Karpas-422 (cell line): Measurements from ENCODE around the gene CATSPERE. TPM values are rescaled to one million over a fixed set of nuclear protein-coding genes. Genes with fewer than 3 reads are reported as not detected.
"Not testable (repeated sequence)": the region's sequence is repeated elsewhere in the genome, so short reads cannot be mapped to it uniquely, and the experiment has no call there.

Experiments
- DNase-seq: peaks from one replicate; pipeline ENCODE4 v3.0.0-alpha.2; 2015
- H2AFZ ChIP-seq: fragments of 200-600 bp; sonication (generic); 2 replicates; pipeline ENCODE4 v1.6.1; 2014; ENCODE audit warnings: antibody characterized with exemption, low read length, mixed read lengths
- H3K27ac ChIP-seq: fragments of 200-600 bp; sonication (generic); 2 replicates; pipeline ENCODE4 v1.5.1; 2014; ENCODE audit warnings: mild to moderate bottlenecking, low read length, moderate library complexity
- H3K27me3 ChIP-seq: fragments of 200-600 bp; sonication (generic); 2 replicates; pipeline ENCODE4 v1.6.1; 2014; ENCODE audit warnings: low read length, mixed read lengths
- H3K36me3 ChIP-seq: fragments of 200-600 bp; sonication (generic); 2 replicates; pipeline ENCODE4 v1.6.1; 2014; ENCODE audit warnings: low read length, mixed read lengths; ENCODE audit not compliant: insufficient read depth
- H3K4me1 ChIP-seq: fragments of 200-600 bp; sonication (generic); 2 replicates; pipeline ENCODE4 v1.6.1; 2014; ENCODE audit warnings: mild to moderate bottlenecking, low read length, mixed read lengths
- H3K4me2 ChIP-seq: fragments of 200-600 bp; sonication (generic); 2 replicates; pipeline ENCODE4 v1.6.1; 2014; ENCODE audit warnings: low read length, low read depth, mild to moderate bottlenecking; ENCODE audit not compliant: poor library complexity, severe bottlenecking
- H3K4me3 ChIP-seq: fragments of 200-600 bp; sonication (generic); 2 replicates; pipeline ENCODE4 v1.5.1; 2014; ENCODE audit warnings: mild to moderate bottlenecking, antibody characterized with exemption, low read length, mixed read lengths
- H3K79me2 ChIP-seq: fragments of 200-600 bp; sonication (generic); 2 replicates; pipeline ENCODE4 v1.6.1; 2014; ENCODE audit warnings: mild to moderate bottlenecking, low read length, mixed read lengths
- H3K9ac ChIP-seq: fragments of 200-600 bp; sonication (generic); 2 replicates; pipeline ENCODE4 v1.6.0; 2014; ENCODE audit warnings: low read length
- H3K9me2 ChIP-seq: fragments of 200-600 bp; sonication (generic), shearing (Covaris generic); replicated peaks from 2 replicates; pipeline ENCODE4 v1.6.0; 2014; ENCODE audit warnings: mild to moderate bottlenecking, low read length, moderate library complexity; ENCODE audit not compliant: insufficient read depth
- H3K9me3 ChIP-seq: fragments of 300-700, 200-600 bp; sonication (generic); 2 replicates; pipeline ENCODE4 v1.6.1; 2014; ENCODE audit warnings: low read length, mixed read lengths
- H4K20me1 ChIP-seq: fragments of 200-600 bp; sonication (generic); 2 replicates; pipeline ENCODE4 v1.6.1; 2014; ENCODE audit warnings: mild to moderate bottlenecking, antibody characterized with exemption, low read length, low read depth; ENCODE audit not compliant: insufficient read depth
- total RNA-seq: library from RNA; depleted of rRNA; stranded (reverse); fragments of >200 nt; shearing (Covaris generic); gene quantifications from 2 replicates; pipeline ENCODE4 v1.2.3, GENCODE V29; 2014; ENCODE audit warnings: low replicate concordance

Gene CATSPERE
- total RNA-seq, 1 experiment from 2014 or later: 0.26 TPM

GRCh38 chr1:244667797-244668196, 206.7 kb downstream of the CATSPERE start:
- H4K20me1 ChIP-seq: no peaks in the 10 kb centered on the region
- H3K9ac ChIP-seq: no peak overlapping the region
- H3K4me1 ChIP-seq: peaks cover 63% of the 10 kb centered on the region
- H3K36me3 ChIP-seq: 0 out of 2 replicates have a peak, but pooled peaks cover 3% of the 10 kb centered on the region
- H3K9me3 ChIP-seq: no peaks in the 10 kb centered on the region
- DNase-seq: no peak
- H3K27ac ChIP-seq: peak overlapping the region; percentile 98; the same call in 1 of the 2 replicates
- H3K9me2 ChIP-seq: no peaks in the 10 kb centered on the region
- H3K27me3 ChIP-seq: no peaks in the 10 kb centered on the region
- H3K4me3 ChIP-seq: no peak overlapping the region
- H2AFZ ChIP-seq: no peak overlapping the region
- peaks cover 96% of the 10 kb centered on the region for H3K79me2 ChIP-seq
- no peak overlapping the region for H3K4me2 ChIP-seq

GRCh38 chr1:244672946-244673682, 212.0 kb downstream of the CATSPERE start:
- Histone ChIP-seq H3K36me3 (peaks cover 5% of the 10 kb centered on the region; the same call in 1 of the 2 replicates), H3K4me3 (no peak overlapping the region), H3K27ac (peak overlapping the region; percentile 41; the same call in 1 of the 2 replicates), H3K9ac (no peak overlapping the region), H3K4me2 (no peak overlapping the region), H3K9me2 (no peaks in the 10 kb centered on the region), H3K27me3 (no peaks in the 10 kb centered on the region), H2AFZ (no peak overlapping the region), H3K4me1 (peaks cover 32% of the 10 kb centered on the region), H3K79me2 (peaks cover 97% of the 10 kb centered on the region), H4K20me1 (no peaks in the 10 kb centered on the region), H3K9me3 (no peaks in the 10 kb centered on the region)
- no peak for DNase-seq

- no peak overlapping the region for H3K4me2 ChIP-seq
- no peaks in the 10 kb centered on the region for H4K20me1 ChIP-seq
- no peak overlapping the region for H3K4me3 ChIP-seq
- peaks cover 97% of the 10 kb centered on the region for H3K79me2 ChIP-seq
- H2AFZ ChIP-seq: no peak overlapping the region
- no peaks in the 10 kb centered on the region for H3K9me2 ChIP-seq
- no peaks in the 10 kb centered on the region for H3K27me3 ChIP-seq
- no peak overlapping the region for H3K9ac ChIP-seq
- DNase-seq: no peak
- H3K9me3 ChIP-seq: no peaks in the 10 kb centered on the region
- H3K4me1 ChIP-seq: peaks cover 32% of the 10 kb centered on the region
- H3K36me3 ChIP-seq: peaks cover 15% of the 10 kb centered on the region; the same call in 1 of the 2 replicates
- no peak overlapping the region for H3K27ac ChIP-seq
Observed at GRCh38 chr1:244674446-244674845, 213.4 kb downstream of the CATSPERE start.

GRCh38 chr1:244675167-244675566, 214.1 kb downstream of the CATSPERE start:
- Histone ChIP-seq H3K36me3 (peaks cover 12% of the 10 kb centered on the region; the same call in 1 of the 2 replicates), H3K4me1 (peaks cover 32% of the 10 kb centered on the region), H3K27me3 (no peaks in the 10 kb centered on the region), H3K4me2 (no peak overlapping the region), H4K20me1 (no peaks in the 10 kb centered on the region), H3K27ac (peak overlapping the region; percentile 24; the same call in 1 of the 2 replicates), H3K9me3 (no peaks in the 10 kb centered on the region), H3K9me2 (no peaks in the 10 kb centered on the region), H3K4me3 (no peak overlapping the region), H3K79me2 (peaks cover 97% of the 10 kb centered on the region), H2AFZ (no peak overlapping the region), H3K9ac (no peak overlapping the region)
- no peak for DNase-seq

GRCh38 chr1:244678697-244679096, 217.6 kb downstream of the CATSPERE start:
- H3K27ac ChIP-seq: no peak overlapping the region
- H3K9ac ChIP-seq: no peak overlapping the region
- no peak overlapping the region for H3K4me3 ChIP-seq
- H3K27me3 ChIP-seq: no peaks in the 10 kb centered on the region
- no peaks in the 10 kb centered on the region for H3K9me2 ChIP-seq
- H3K4me2 ChIP-seq: no peak overlapping the region
- H4K20me1 ChIP-seq: no peaks in the 10 kb centered on the region
- peaks cover 19% of the 10 kb centered on the region; the same call in 1 of the 2 replicates for H3K36me3 ChIP-seq
- H3K9me3 ChIP-seq: no peaks in the 10 kb centered on the region
- peaks cover 98% of the 10 kb centered on the region for H3K79me2 ChIP-seq
- no peak for DNase-seq
- H3K4me1 ChIP-seq: peaks cover 17% of the 10 kb centered on the region
- no peak overlapping the region for H2AFZ ChIP-seq

- Histone ChIP-seq H2AFZ (no peak overlapping the region), H3K4me2 (no peak overlapping the region), H3K9me3 (no peaks in the 10 kb centered on the region), H3K27ac (no peak overlapping the region), H3K9ac (no peak overlapping the region), H3K4me1 (peaks cover 1% of the 10 kb centered on the region), H3K36me3 (peaks cover 19% of the 10 kb centered on the region; the same call in 1 of the 2 replicates), H3K9me2 (no peaks in the 10 kb centered on the region), H4K20me1 (no peaks in the 10 kb centered on the region), H3K27me3 (no peaks in the 10 kb centered on the region), H3K79me2 (peaks cover 96% of the 10 kb centered on the region), H3K4me3 (no peak overlapping the region)
- no peak for DNase-seq
Observed at GRCh38 chr1:244680667-244681066, 219.6 kb downstream of the CATSPERE start.

GRCh38 chr1:244682087-244682486, 221.0 kb downstream of the CATSPERE start:
- not testable (repeated sequence) for H3K9ac ChIP-seq, H3K9me2 ChIP-seq, H3K4me3 ChIP-seq, H2AFZ ChIP-seq, DNase-seq, H3K27ac ChIP-seq, H3K27me3 ChIP-seq, H3K4me2 ChIP-seq, H4K20me1 ChIP-seq, H3K4me1 ChIP-seq, H3K9me3 ChIP-seq
- H3K79me2 ChIP-seq: peaks cover 92% of the 10 kb centered on the region
- H3K36me3 ChIP-seq: peaks cover 19% of the 10 kb centered on the region; the same call in 1 of the 2 replicates
